T-helper 17 cell (primary cell): ENCODE data around the gene POLL. TPM values are rescaled to one million over a fixed set of nuclear protein-coding genes. Genes with fewer than 3 reads are reported as not detected.

Experiments used
- ATAC-seq: fragments of 150-1000 bp; cut with Tn5 transposase; 2 replicates; pipeline ENCODE4 v1.10.0; 2021; ENCODE audit warnings: mild to moderate bottlenecking, moderate library complexity
- DNase-seq, 3 donors: peaks; one replicate each; pipeline versions ENCODE4 v3.0.0 to v3.0.0-alpha.2; 2020 to 2021
- H3K9me3 ChIP-seq: one replicate; pipeline ENCODE4 v1.7.0; 2013; ENCODE audit warnings: low read length, mild to moderate bottlenecking; ENCODE audit not compliant: control insufficient read depth, poor library complexity, severe bottlenecking
- H3K27ac Mint-ChIP-seq: one replicate; pipeline ENCODE4 v1.8.0; 2022; ENCODE audit warnings: mild to moderate bottlenecking, moderate library complexity, mixed read lengths
- H3K27me3 Mint-ChIP-seq: one replicate; pipeline ENCODE4 v1.8.0; 2022; ENCODE audit warnings: mixed read lengths
- H3K36me3 Mint-ChIP-seq: one replicate; pipeline ENCODE4 v1.8.0; 2022; ENCODE audit warnings: low read depth, mixed read lengths
- H3K4me1 Mint-ChIP-seq: one replicate; pipeline ENCODE4 v1.8.0; 2022; ENCODE audit warnings: mild to moderate bottlenecking, mixed read lengths
- H3K4me3 Mint-ChIP-seq: one replicate; pipeline ENCODE4 v1.8.0; 2022; ENCODE audit warnings: mild to moderate bottlenecking, moderate library complexity, mixed read lengths
- total RNA-seq, 4 donors: library from RNA in 2 of 4; stranded (reverse) in 2 of 4; gene quantifications; one replicate each; pipeline ENCODE4 v1.2.3 and lab custom pipeline; 2022 to 2026

POLL gene
- total RNA-seq, 2 donors from 2014 or later, result 25.3 to 30.9 TPM

DNA sequence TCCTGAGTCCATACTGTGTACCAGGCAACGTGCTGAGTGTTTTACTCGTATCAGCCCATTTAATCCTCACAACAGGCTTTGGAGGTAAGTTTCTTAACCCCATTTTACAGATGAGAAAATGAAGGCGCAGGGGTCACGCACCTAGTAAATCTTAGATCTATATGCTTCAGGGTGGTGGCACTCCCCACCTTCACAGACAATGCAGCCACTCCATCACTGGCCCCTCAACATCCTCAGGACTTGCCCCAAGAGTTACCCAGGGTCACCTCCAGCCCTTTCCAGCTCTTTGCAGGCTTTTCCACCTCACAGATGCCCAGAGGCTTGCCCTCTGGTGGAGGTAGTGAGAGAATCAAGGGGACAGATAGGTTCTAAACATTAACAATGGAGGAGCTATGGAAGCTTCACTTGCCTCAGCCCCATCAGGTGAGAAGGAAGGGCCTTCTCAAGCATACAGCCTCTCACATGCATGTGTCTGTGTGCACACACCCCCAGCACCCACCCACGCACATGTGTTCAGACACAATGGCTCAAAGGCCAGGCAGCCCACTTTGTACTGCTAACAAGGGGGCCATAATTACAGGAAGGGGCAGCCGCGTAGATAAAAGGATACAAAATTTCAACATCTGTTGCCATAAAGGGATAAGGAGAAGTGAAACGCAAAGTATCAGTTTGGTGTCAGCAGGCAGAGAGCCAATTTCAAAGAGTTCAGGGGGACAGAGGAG, 29.2 kb upstream of the POLL start:
- H3K9me3 ChIP-seq, result no peaks in the 10 kb centered on the region
- DNase-seq (no peak), ATAC-seq (no peak)
- Mint-ChIP-seq H3K36me3 (peaks cover 8% of the 10 kb centered on the region), H3K4me1 (peaks cover 8% of the 10 kb centered on the region), H3K4me3 (no peak overlapping the region), H3K27me3 (no peaks in the 10 kb centered on the region), H3K27ac (peak overlapping the region; percentile 79)

GRCh38 chr10:101616415-101617101, 28.5 kb upstream of the POLL start:
- no peak for DNase-seq
- Mint-ChIP-seq H3K4me3 (no peak overlapping the region), H3K27me3 (no peaks in the 10 kb centered on the region), H3K4me1 (peaks cover 10% of the 10 kb centered on the region), H3K36me3 (peaks cover 7% of the 10 kb centered on the region), H3K27ac (peak overlapping the region; percentile 79)
- H3K9me3 ChIP-seq, result no peaks in the 10 kb centered on the region
- ATAC-seq, result no peak

DNA sequence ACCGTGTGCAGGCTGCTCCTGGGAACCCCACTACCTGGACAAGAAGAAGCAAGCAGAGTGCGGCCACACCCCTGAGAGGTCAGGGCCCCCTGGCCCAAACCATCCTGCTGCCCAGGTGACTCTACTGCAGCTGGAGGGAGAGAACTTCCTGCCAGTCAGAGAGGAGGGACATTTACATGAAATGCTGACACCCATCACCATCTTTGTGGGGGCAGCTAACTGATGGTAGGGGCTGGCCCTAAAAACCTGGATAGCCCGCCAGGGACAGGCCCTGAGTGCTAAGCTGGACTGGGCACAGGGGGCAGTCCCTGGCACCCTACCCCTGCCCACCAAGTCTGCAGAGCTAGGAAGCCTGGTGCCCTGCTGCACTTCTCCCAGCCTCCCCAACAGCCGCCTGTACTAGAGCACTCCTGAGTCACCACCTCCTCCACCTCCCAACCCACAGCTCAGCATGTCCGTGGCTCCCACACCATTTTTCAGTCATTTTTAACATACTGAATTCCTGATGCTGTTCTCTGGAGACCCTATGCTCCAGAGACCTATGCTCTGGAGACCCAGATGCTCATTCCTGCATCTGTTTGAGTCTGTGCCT, 27.6 kb upstream of the POLL start:
- Mint-ChIP-seq H3K27ac (peak overlapping the region; percentile 79), H3K4me1 (peaks cover 13% of the 10 kb centered on the region), H3K27me3 (no peaks in the 10 kb centered on the region), H3K4me3 (no peak overlapping the region), H3K36me3 (peaks cover 10% of the 10 kb centered on the region)
- DNase-seq, result no peak
- ATAC-seq, result no peak
- H3K9me3 ChIP-seq, result no peaks in the 10 kb centered on the region

GRCh38 chr10:101614663-101615524, 26.8 kb upstream of the POLL start:
- H3K9me3 ChIP-seq, result no peaks in the 10 kb centered on the region
- peak overlapping the region; percentile 70 for H3K27ac Mint-ChIP-seq

GRCh38 chr10:101613646-101614045, 25.6 kb upstream of the POLL start:
- H3K4me1 Mint-ChIP-seq, result peaks cover 13% of the 10 kb centered on the region
- H3K27me3 Mint-ChIP-seq, result no peaks in the 10 kb centered on the region
- H3K4me3 Mint-ChIP-seq, result no peak overlapping the region
- no peaks in the 10 kb centered on the region for H3K9me3 ChIP-seq
- DNase-seq (no peak), ATAC-seq (no peak)
- peak overlapping the region; percentile 70 for H3K27ac Mint-ChIP-seq
- H3K36me3 Mint-ChIP-seq, result peaks cover 14% of the 10 kb centered on the region

More at GRCh38 chr10:101614663-101615524, 26.8 kb upstream of the POLL start:
- Mint-ChIP-seq H3K4me1 (peaks cover 13% of the 10 kb centered on the region), H3K27me3 (no peaks in the 10 kb centered on the region), H3K36me3 (peaks cover 10% of the 10 kb centered on the region), H3K4me3 (no peak overlapping the region)
- ATAC-seq (no peak), DNase-seq (no peak)

- Mint-ChIP-seq H3K27ac (no peak overlapping the region), H3K36me3 (peaks cover 15% of the 10 kb centered on the region), H3K4me1 (peaks cover 10% of the 10 kb centered on the region), H3K27me3 (no peaks in the 10 kb centered on the region), H3K4me3 (no peak overlapping the region)
- no peaks in the 10 kb centered on the region for H3K9me3 ChIP-seq
- no peak for ATAC-seq
- no peak for DNase-seq
Observed at GRCh38 chr10:101612872-101613271, 24.8 kb upstream of the POLL start.

- Mint-ChIP-seq H3K27ac (no peak overlapping the region), H3K4me3 (no peak overlapping the region), H3K36me3 (peaks cover 10% of the 10 kb centered on the region), H3K27me3 (no peaks in the 10 kb centered on the region), H3K4me1 (peaks cover 10% of the 10 kb centered on the region)
- DNase-seq (no peak), ATAC-seq (no peak)
- no peaks in the 10 kb centered on the region for H3K9me3 ChIP-seq
Observed at GRCh38 chr10:101612086-101612485, 24.0 kb upstream of the POLL start.

DNA sequence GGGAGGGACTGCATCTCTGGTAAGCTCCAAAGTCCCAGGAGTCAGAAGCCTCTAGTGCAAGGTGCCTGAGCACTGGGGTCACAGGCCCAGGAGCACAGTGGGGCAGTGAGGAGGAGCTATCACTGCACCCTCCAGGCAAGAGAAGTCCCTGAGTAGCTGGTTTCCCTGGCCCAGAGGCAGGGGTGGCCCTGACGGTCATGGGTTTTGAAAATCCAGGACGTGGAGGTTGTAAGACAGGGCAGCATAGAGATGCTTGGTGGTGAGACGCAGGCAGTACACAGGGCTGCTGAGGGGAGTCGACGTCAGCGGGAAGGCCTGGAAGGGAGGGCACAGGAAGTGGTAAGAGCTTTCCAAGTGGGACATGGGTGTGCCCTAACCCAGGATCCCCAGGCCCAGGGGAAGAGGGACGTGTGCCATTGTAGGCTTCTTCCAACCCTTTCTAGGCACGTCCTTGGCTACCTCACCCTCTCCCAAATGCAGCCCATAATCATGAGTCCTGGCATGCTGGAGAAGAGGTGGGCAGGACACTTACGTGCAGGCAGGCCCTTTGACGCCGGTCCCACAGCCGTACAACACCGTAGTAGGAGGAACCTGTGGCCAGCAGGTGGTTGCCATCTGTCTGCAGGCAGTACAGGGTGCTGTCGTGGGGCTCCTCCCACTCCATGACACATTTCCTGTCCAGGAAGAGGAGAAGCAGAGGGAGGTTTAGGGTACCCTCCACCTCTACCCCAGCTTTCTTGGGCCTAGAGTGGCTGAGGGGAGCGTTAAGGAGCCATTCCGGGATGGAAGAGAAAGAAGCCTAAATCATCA, 23.2 kb upstream of the POLL start:
- no peak overlapping the region for H3K4me3 Mint-ChIP-seq
- DNase-seq, result no peak
- no peak for ATAC-seq
- no peak overlapping the region for H3K27ac Mint-ChIP-seq
- H3K27me3 Mint-ChIP-seq, result no peaks in the 10 kb centered on the region
- H3K4me1 Mint-ChIP-seq, result peaks cover 7% of the 10 kb centered on the region
- peaks cover 10% of the 10 kb centered on the region for H3K36me3 Mint-ChIP-seq
- no peaks in the 10 kb centered on the region for H3K9me3 ChIP-seq

GRCh38 chr10:101609481-101609880, 21.4 kb upstream of the POLL start:
- Mint-ChIP-seq H3K27ac (peak overlapping the region; percentile 29), H3K4me3 (no peak overlapping the region), H3K4me1 (peaks cover 6% of the 10 kb centered on the region), H3K27me3 (no peaks in the 10 kb centered on the region), H3K36me3 (peaks cover 10% of the 10 kb centered on the region)
- no peaks in the 10 kb centered on the region for H3K9me3 ChIP-seq
- no peak for DNase-seq
- no peak for ATAC-seq

DNA sequence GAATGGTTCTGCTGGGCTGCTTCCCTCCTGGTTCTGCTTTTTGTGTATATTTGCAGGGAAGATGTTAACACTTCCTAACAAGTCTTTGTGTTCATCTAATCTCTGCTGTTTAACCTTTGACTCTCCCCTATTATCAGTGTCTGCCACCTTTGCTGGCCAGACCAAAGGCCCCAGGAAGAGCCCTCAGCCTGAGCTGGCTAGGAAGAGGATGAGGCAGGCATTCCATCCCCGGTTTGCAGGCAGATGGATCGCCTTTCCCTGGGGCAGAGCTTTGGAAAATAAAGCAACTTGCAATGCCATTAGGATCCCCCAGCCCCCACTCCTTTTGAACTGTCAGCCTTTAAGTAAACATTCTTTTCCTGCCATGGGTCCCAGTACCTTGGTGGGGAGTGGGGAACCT, 19.1 kb upstream of the POLL start:
- ATAC-seq (no peak), DNase-seq (no peak)
- H3K9me3 ChIP-seq, result no peaks in the 10 kb centered on the region
- no peak overlapping the region for H3K27ac Mint-ChIP-seq
- no peak overlapping the region for H3K4me3 Mint-ChIP-seq
- H3K27me3 Mint-ChIP-seq, result no peaks in the 10 kb centered on the region
- peaks cover 5% of the 10 kb centered on the region for H3K4me1 Mint-ChIP-seq
- peaks cover 10% of the 10 kb centered on the region for H3K36me3 Mint-ChIP-seq

- Mint-ChIP-seq H3K4me1 (no peaks in the 10 kb centered on the region), H3K36me3 (no peaks in the 10 kb centered on the region), H3K27ac (no peak overlapping the region), H3K27me3 (no peaks in the 10 kb centered on the region), H3K4me3 (no peak overlapping the region)
- peak; percentile 81 for ATAC-seq
- peak in 2 of 3 donors; percentile 33 to 59 for DNase-seq
- H3K9me3 ChIP-seq, result no peaks in the 10 kb centered on the region
Observed at GRCh38 chr10:101602761-101603398, 14.8 kb upstream of the POLL start.

GRCh38 chr10:101601541-101601940, 13.5 kb upstream of the POLL start:
- Mint-ChIP-seq H3K4me1 (no peaks in the 10 kb centered on the region), H3K4me3 (no peak overlapping the region), H3K36me3 (no peaks in the 10 kb centered on the region), H3K27ac (peak overlapping the region; percentile 9), H3K27me3 (no peaks in the 10 kb centered on the region)
- DNase-seq (no peak), ATAC-seq (no peak)
- no peaks in the 10 kb centered on the region for H3K9me3 ChIP-seq
